B cell (primary cell): ENCODE data around the gene GLRX5. TPM values are rescaled to one million over a fixed set of nuclear protein-coding genes. Genes with fewer than 3 reads are reported as not detected.

Source experiments
- ATAC-seq: fragments of 200-7000 bp; cut with Tn5 transposase; one replicate; pipeline ENCODE4 v1.10.0; 2021; ENCODE audit warnings: low read depth, mild to moderate bottlenecking, moderate number of reproducible peaks, moderate library complexity
- CTCF ChIA-PET: fragments of 350-600 bp; sonication (Branson Sonifier 250); formaldehyde crosslinking; loops from one replicate; lab custom pipeline; 2021; ENCODE audit warnings: antibody characterized with exemption, inconsistent platforms; lab: Charles Lee
- POLR2A ChIA-PET: fragments of 350-600 bp; sonication (Branson Sonifier 250); formaldehyde crosslinking; loops from one replicate; lab custom pipeline; 2021; ENCODE audit warnings: antibody characterized with exemption; lab: Charles Lee
- DNase-seq: peaks from one replicate; pipeline ENCODE4 v3.0.0; 2013
- H2AFZ ChIP-seq: 2 replicates; pipeline ENCODE4 v1.6.1; 2012; ENCODE audit warnings: mild to moderate bottlenecking, low read depth, low read length; ENCODE audit not compliant: insufficient read depth, poor library complexity, severe bottlenecking
- H3K27ac ChIP-seq, 2 donors: 1 replicate in 1 of 2; 2 replicates in 1 of 2; pipeline ENCODE4 v1.5.1; 2012 to 2013; ENCODE audit warnings: low read length in 2 of 2, mild to moderate bottlenecking in 2 of 2, moderate library complexity in 1 of 2
- H3K27me3 ChIP-seq, 4 experiments: fragments of 200-600 bp in 1 of 4; sonication (generic) in 1 of 4; replicated peaks in 1 of 4; 1 replicate in 2 of 4; 2 replicates in 2 of 4; pipeline versions ENCODE4 v1.6.1 to v1.7.0; 2013 to 2016; ENCODE audit warnings: low read length in 3 of 4, mild to moderate bottlenecking in 2 of 4, mixed read lengths in 1 of 4, moderate library complexity in 1 of 4; ENCODE audit not compliant: insufficient read depth in 4 of 4, control insufficient read depth in 3 of 4; ENCODE audit errors: control extremely low read depth in 1 of 4
- H3K36me3 ChIP-seq, 2 experiments: replicated peaks in 1 of 2; 1 replicate in 1 of 2; 2 replicates in 1 of 2; pipeline versions ENCODE4 v1.6.1 to v1.7.1; 2013; ENCODE audit warnings: low read length in 1 of 2; ENCODE audit not compliant: insufficient read depth in 2 of 2, control insufficient read depth in 1 of 2; ENCODE audit errors: control extremely low read depth in 1 of 2, extremely low read depth in 1 of 2
- H3K4me1 ChIP-seq, 2 donors: fragments of 200-600 bp in 1 of 2; sonication (generic) in 1 of 2; 1 replicate in 1 of 2; 2 replicates in 1 of 2; pipeline versions ENCODE4 v1.5.1 to v1.6.1; 2013 to 2017; ENCODE audit warnings: low read length in 2 of 2; ENCODE audit not compliant: control insufficient read depth in 2 of 2, insufficient read depth in 2 of 2
- H3K4me2 ChIP-seq: replicated peaks from 2 replicates; pipeline ENCODE3; 2012; ENCODE audit warnings: mild to moderate bottlenecking, low read depth, low read length; ENCODE audit not compliant: poor library complexity, severe bottlenecking
- H3K4me3 ChIP-seq, 5 experiments: fragments of 200-600 bp in 1 of 5; sonication (generic) in 1 of 5; 1 replicate in 3 of 5; 2 replicates in 2 of 5; pipeline versions ENCODE4 v1.5.1 to v1.7.0; 2011 to 2016; ENCODE audit warnings: low read length in 4 of 5, mild to moderate bottlenecking in 4 of 5, low read depth in 2 of 5, control low read depth in 1 of 5, moderate library complexity in 1 of 5; ENCODE audit not compliant: insufficient read depth in 1 of 5; ENCODE audit errors: control extremely low read depth in 1 of 5, extremely low read depth in 1 of 5
- H3K79me2 ChIP-seq: fragments of 200-600 bp; sonication (generic); one replicate; pipeline ENCODE4 v1.6.0; 2016; ENCODE audit warnings: low read length; ENCODE audit not compliant: control insufficient read depth, insufficient read depth
- H3K9ac ChIP-seq: fragments of 200-600 bp; sonication (generic); 2 replicates; pipeline ENCODE4 v1.6.1; 2017; ENCODE audit warnings: mild to moderate bottlenecking, low read length, moderate library complexity
- H3K9me3 ChIP-seq, 3 donors: one replicate each; pipeline versions ENCODE4 v1.6.1 to v1.7.1; 2013; ENCODE audit warnings: low read length in 2 of 3; ENCODE audit not compliant: control insufficient read depth in 2 of 3, insufficient read depth in 1 of 3; ENCODE audit errors: control extremely low read depth in 1 of 3
- H4K20me1 ChIP-seq: 2 replicates; pipeline ENCODE4 v1.6.0; 2012; ENCODE audit warnings: mild to moderate bottlenecking, low read length; ENCODE audit not compliant: insufficient read depth, control insufficient read depth, poor library complexity, severe bottlenecking
- H3K27ac Mint-ChIP-seq: one replicate; pipeline ENCODE4 v1.8.0; 2021; ENCODE audit warnings: mixed read lengths
- H3K27me3 Mint-ChIP-seq: one replicate; pipeline ENCODE4 v1.8.0; 2021; ENCODE audit warnings: mixed read lengths
- H3K4me1 Mint-ChIP-seq: one replicate; pipeline ENCODE4 v1.8.0; 2021; ENCODE audit warnings: mixed read lengths
- H3K4me3 Mint-ChIP-seq: one replicate; pipeline ENCODE4 v1.8.0; 2021; ENCODE audit warnings: mixed read lengths
- H3K9me3 Mint-ChIP-seq: one replicate; pipeline ENCODE4 v1.8.0; 2022; ENCODE audit warnings: mixed read lengths; ENCODE audit not compliant: insufficient read depth
- CTCF ChIP-seq: fragments of 200-600 bp; IDR thresholded peaks from one replicate; pipeline ENCODE4 v1.8.0; 2022; ENCODE audit warnings: antibody characterized with exemption, mild to moderate bottlenecking
- EZH2 ChIP-seq: IDR thresholded peaks from 2 replicates; pipeline ENCODE4 v1.6.1; 2012; ENCODE audit warnings: borderline replicate concordance, low read depth, mild to moderate bottlenecking, moderate library complexity, low read length; ENCODE audit not compliant: insufficient read depth, poor library complexity, severe bottlenecking
- WGBS: methylation state at CpG from one replicate; pipeline ENCODE4 v1.1.5; 2013; ENCODE audit warnings: missing lambda C conversion rate; ENCODE audit not compliant: insufficient coverage; 5-methylcytosine and 5-hydroxymethylcytosine counted together
- intact Hi-C: fragments of 100-400 bp; cut with micrococcal nuclease; formaldehyde crosslinking; loops from one replicate; pipeline ENCODE4 v1.10.0; 2022
- polyA plus RNA-seq: library from polyadenylated mRNA; depleted of rRNA; stranded (reverse); fragments of >200 nt; gene quantifications from 2 replicates; pipeline ENCODE4 v1.2.3, GENCODE V29; 2012
- total RNA-seq, 2 donors: library from RNA; stranded (reverse); fragments of 120-200 nt in 1 of 2; gene quantifications; 1 replicate in 1 of 2; 2 replicates in 1 of 2; pipeline versions ENCODE4 v1.2.3 to v1.2.4, GENCODE V29; 2013 to 2022

GLRX5 gene
- total and polyA plus RNA-seq, 2 donors (not counting 1 experiment from before 2014, with no cell fraction given) = 7.8 to 18.4 TPM

GRCh38 chr14:95486875-95487668 lies 47.8 kb upstream of the GLRX5 start:
- Mint-ChIP-seq H3K27me3 (no peaks in the 10 kb centered on the region), H3K4me1 (peaks cover 83% of the 10 kb centered on the region), H3K27ac (peak overlapping the region; percentile 69), H3K9me3 (no peaks in the 10 kb centered on the region), H3K4me3 (peak overlapping the region; percentile 40)
- peaks cover 99% of the 10 kb centered on the region for H3K79me2 ChIP-seq
- POLR2A ChIA-PET = interaction anchor here (0.7 to 1.6 kb wide), 3 partner anchors 9 to 160 kb away, joined by 3 to 7 read pairs (median 6); no protein-coding TSS in a partner anchor
- no peaks in the 10 kb centered on the region for H3K27me3 ChIP-seq
- TF ChIP-seq EZH2 (no peak), CTCF (no peak)
- CTCF ChIA-PET = interaction anchor here (0.9 to 2.0 kb wide), 9 partner anchors 10 to 45 kb away, joined by 3 to 15 read pairs (median 5); no protein-coding TSS in a partner anchor
- peaks cover 0 to 13% of the 10 kb centered on the region in 2 experiments for H3K36me3 ChIP-seq
- peak overlapping the region in 1 of 5 experiments; percentile 24 for H3K4me3 ChIP-seq
- DNase-seq = peak; percentile 78
- H2AFZ ChIP-seq = peak overlapping the region; percentile 5
- peaks cover 27% of the 10 kb centered on the region for H4K20me1 ChIP-seq
- peak; percentile 88 for ATAC-seq
- no peak overlapping the region for H3K9ac ChIP-seq
- peak overlapping the region; percentile 60 to 82 for H3K27ac ChIP-seq
- peaks cover 70 to 84% of the 10 kb centered on the region in 2 donors for H3K4me1 ChIP-seq
- H3K9me3 ChIP-seq = peaks cover 0 to 2% (median 0%) of the 10 kb centered on the region in 3 donors
- intact Hi-C loops = loop anchor here (1.0 kb wide), 2 partner anchors 8 to 24 kb away; no protein-coding TSS in a partner anchor
- peak overlapping the region; percentile 66 for H3K4me2 ChIP-seq
- WGBS = 36% methylated on average over 5 of the region's 15 CpGs
